Ishikawa (cell line): ENCODE results near the gene EXD2.

ENCODE experiments used
- CEBPB ChIP-seq: IDR thresholded peaks from 2 replicates; pipeline ENCODE4 v1.6.1; 2012
- CREB1 ChIP-seq: IDR thresholded peaks from 2 replicates; pipeline ENCODE4 v1.6.1; 2012; ENCODE audit warnings: low read depth
- TEAD4 ChIP-seq: IDR thresholded peaks from 2 replicates; pipeline ENCODE4 v1.6.1; 2012
- TF ChIP-seq, protein P1 (sequence below): IDR thresholded peaks from 2 replicates; pipeline ENCODE4 v1.6.1; 2012; ENCODE audit warnings: low read depth, mild to moderate bottlenecking
- TF ChIP-seq, protein P2 (sequence below): IDR thresholded peaks from 2 replicates; pipeline ENCODE4 v1.6.1; 2012

DNA sequence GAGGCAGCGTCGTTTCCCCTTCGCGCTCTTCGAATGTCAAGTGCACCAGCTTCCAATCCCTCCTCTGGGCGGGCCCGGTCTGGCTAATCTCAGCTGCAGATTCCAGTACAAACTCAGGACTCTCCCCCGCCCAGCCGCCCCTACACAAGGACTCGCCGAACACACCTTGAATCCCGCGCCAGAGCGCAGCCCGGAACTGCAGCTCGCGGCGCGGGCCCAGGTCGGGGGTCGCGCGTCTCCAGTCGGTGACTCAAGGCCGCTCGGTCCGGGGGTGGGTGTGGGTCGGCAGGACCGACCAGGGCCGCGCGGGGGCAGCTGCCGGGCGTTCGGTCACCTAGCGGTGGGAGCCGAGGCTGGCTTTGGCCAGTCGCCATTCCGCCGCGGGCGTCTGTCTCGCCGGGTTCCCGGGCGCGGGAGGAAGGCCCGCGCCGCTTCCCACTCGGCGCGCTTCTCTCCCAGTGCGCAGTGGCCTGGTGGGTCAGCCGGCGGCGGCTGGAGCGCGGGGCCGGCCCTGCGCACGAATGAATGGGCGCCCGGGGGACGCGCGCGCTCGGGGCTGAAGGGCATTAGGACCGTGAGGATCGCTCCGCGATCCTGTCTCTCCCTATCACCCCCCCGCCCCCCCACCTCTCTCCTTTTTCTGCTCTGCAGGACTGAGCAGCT lies 68.4 kb downstream of the EXD2 start, which contains the start of gene GALNT16:
- TF ChIP-seq, protein P1, sequence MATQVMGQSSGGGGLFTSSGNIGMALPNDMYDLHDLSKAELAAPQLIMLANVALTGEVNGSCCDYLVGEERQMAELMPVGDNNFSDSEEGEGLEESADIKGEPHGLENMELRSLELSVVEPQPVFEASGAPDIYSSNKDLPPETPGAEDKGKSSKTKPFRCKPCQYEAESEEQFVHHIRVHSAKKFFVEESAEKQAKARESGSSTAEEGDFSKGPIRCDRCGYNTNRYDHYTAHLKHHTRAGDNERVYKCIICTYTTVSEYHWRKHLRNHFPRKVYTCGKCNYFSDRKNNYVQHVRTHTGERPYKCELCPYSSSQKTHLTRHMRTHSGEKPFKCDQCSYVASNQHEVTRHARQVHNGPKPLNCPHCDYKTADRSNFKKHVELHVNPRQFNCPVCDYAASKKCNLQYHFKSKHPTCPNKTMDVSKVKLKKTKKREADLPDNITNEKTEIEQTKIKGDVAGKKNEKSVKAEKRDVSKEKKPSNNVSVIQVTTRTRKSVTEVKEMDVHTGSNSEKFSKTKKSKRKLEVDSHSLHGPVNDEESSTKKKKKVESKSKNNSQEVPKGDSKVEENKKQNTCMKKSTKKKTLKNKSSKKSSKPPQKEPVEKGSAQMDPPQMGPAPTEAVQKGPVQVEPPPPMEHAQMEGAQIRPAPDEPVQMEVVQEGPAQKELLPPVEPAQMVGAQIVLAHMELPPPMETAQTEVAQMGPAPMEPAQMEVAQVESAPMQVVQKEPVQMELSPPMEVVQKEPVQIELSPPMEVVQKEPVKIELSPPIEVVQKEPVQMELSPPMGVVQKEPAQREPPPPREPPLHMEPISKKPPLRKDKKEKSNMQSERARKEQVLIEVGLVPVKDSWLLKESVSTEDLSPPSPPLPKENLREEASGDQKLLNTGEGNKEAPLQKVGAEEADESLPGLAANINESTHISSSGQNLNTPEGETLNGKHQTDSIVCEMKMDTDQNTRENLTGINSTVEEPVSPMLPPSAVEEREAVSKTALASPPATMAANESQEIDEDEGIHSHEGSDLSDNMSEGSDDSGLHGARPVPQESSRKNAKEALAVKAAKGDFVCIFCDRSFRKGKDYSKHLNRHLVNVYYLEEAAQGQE: no peak
- TF ChIP-seq TEAD4: no peak
- TF ChIP-seq CREB1: no peak
- no peak for TF ChIP-seq CEBPB
- TF ChIP-seq, protein P2, sequence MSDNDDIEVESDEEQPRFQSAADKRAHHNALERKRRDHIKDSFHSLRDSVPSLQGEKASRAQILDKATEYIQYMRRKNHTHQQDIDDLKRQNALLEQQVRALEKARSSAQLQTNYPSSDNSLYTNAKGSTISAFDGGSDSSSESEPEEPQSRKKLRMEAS: peak; percentile 55
